ENCODE results near the gene SLC50A1.

GRCh38 chr1:155134322-155134721 is 1.3 kb upstream of the SLC50A1 start:
- TF ChIP-seq CTCF (IDR thresholded peaks at IDR 0.05; ENCODE audit: low read length) (no peak), EZH2 (optimal IDR thresholded peaks at IDR 0.05; ENCODE audit: low read depth, low read length) (no peak), EZH2phosphoT487 (IDR thresholded peaks at IDR 0.05; ENCODE audit: low read length) (no peak)

Data from MM.1S (cell line).